NCI-H345 (cell line): ENCODE results near the gene TMEM132D.
"Not testable (repeated sequence)": the region's sequence is repeated elsewhere in the genome, so short reads cannot be mapped to it uniquely, and the experiment has no call there.

Experiments used
- DNase-seq: peaks from one replicate; lab custom pipeline; 2025; lab: John Stamatoyannopoulos, UW

TMEM132D gene

GRCh38 chr12:129589503-129589902, 314.3 kb downstream of the TMEM132D start:
- DNase-seq, result no peak

- DNase-seq, result no peak
Observed at GRCh38 chr12:129588142-129588541, 315.7 kb downstream of the TMEM132D start.

GRCh38 chr12:129585296-129585695, 318.5 kb downstream of the TMEM132D start:
- DNase-seq, result no peak

DNA sequence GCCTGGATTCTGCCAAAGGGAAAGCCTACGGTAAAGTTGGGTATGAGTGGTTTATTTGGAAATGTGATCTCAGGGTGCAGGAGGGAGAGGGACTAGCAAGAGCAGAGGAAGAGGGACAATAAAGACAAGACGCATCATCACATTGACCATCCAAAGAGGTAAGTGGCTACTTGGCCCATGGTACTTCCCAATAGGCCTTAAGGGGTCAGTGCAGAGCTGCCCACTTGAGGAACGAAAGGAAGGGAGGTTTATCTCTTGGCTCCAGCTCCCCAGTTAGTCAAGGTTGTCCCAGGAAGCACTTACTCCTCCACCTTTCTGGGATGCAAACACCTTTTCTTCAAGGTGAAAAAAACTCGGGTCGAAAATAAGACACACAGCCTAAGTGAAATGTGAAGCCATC, 323.9 kb downstream of the TMEM132D start:
- no peak for DNase-seq

DNA sequence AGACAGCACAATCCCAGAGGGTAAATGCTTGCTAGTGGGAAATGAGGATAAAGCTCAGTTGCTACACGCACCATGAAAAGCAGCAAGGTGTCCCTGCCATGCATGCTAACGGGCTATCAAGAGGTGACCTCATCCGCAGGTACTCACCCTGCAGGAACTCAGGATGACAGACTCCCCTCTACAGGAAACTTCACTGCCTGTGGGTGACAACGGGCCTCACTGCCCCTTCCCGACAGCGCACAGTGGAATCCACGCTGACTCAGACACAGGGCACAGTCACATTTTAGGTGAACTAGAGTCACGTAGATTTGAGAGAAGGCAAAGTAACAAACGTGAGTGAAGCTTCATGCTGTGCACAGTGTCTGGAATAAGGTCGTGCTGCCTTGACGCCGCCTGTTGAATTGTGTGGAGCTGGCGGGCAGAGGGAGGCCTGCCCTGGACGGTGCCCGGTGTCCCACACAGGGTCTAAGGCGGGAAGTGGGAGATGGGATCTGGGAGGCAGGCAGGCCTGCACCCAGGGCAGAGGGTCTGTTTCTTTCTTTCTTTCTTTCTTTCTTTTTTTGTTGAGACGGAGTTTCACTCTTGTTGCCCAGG, 331.8 kb downstream of the TMEM132D start:
- no peak for DNase-seq

DNA sequence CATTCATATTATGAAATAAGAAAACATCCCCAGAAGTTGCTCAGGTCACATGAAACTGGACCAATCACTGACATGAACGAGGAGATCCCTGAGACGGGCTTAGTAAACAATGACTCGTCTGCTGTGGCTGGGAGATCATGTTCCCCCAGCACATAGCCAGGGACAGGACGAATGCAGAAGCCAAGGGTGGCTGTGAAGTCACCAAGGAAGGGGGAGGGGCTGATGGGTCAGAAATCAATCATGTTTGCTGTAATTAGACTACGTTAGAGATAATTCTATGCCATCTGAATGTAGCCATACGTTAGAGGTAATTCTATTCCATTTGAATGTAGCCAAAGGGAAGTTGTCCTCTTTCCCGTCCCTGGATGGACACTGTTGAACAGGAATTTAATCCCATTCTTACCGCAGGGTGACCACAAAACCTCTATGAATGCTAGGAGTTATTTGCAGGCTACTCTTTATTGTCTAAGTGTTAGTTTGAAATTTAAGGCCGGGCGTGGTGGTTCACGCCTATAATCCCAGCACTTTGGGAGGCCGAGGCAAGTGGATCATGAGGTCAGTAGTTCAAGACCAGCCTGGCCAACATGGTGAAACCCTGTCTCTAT, 332.9 kb downstream of the TMEM132D start:
- DNase-seq, result no peak

DNA sequence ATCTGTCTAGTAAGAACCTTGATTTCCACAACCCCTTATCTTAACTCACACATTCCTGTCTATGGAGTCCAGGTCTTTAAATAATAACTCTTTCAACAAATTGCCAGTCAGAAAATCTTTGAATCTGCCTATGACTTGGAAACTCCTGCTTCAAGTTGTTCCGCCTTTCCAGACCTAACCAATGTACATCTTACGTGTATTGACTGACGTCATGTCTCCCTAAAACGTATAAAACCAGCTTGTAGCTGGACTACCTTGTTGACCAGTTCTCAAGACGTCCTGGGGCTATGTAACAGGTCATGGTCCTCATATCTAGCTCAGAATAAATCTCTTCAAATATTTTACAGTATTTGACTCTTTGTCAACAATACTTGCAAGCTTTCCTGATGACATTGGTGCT, 337.0 kb downstream of the TMEM132D start:
- DNase-seq, result no peak

- DNase-seq, result no peak
Observed at GRCh38 chr12:129564768-129565167, 339.1 kb downstream of the TMEM132D start.

DNA sequence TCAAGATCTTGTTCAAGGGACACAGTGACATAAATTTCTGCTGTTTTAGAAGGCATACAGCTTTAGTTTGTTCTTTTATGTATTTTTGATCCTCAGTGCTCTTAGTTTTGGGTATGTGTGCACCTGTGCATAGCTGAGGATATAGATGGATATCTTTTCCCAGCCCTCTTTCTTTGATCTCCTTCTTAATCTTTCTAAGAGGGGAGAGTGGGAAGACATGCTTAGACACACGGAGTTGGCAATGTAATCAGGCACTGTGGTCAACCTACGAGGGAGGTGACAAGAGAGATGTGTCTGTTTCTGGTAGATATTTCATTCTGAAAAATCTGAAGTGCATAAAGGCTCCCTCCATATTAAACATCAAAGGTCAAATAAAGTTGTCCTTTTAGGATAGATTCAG, 340.6 kb downstream of the TMEM132D start:
- DNase-seq, result no peak

- no peak for DNase-seq
Observed at GRCh38 chr12:129561304-129561703, 342.5 kb downstream of the TMEM132D start.

DNA sequence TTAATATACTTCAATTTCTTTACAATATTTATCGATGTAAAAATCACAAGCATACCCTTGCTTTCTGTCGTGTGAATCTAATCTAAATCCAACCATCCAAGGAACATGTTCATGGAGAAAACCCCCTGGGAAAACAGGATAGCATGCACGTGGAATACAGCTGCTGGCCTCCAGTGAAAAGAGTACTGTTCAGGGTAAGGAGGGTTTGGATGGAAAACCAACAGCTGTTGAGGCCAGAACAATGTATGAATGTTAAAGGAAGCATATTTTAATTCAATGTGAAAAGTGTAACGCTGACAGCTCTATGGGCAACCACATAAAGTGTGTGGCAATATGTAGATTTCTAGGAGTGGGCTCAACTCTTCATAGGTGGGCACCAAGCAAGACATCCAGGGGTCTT, 344.0 kb downstream of the TMEM132D start:
- no peak for DNase-seq

GRCh38 chr12:129558036-129558435, 345.8 kb downstream of the TMEM132D start:
- no peak for DNase-seq

GRCh38 chr12:129556082-129556481, 347.7 kb downstream of the TMEM132D start:
- DNase-seq, result no peak

DNA sequence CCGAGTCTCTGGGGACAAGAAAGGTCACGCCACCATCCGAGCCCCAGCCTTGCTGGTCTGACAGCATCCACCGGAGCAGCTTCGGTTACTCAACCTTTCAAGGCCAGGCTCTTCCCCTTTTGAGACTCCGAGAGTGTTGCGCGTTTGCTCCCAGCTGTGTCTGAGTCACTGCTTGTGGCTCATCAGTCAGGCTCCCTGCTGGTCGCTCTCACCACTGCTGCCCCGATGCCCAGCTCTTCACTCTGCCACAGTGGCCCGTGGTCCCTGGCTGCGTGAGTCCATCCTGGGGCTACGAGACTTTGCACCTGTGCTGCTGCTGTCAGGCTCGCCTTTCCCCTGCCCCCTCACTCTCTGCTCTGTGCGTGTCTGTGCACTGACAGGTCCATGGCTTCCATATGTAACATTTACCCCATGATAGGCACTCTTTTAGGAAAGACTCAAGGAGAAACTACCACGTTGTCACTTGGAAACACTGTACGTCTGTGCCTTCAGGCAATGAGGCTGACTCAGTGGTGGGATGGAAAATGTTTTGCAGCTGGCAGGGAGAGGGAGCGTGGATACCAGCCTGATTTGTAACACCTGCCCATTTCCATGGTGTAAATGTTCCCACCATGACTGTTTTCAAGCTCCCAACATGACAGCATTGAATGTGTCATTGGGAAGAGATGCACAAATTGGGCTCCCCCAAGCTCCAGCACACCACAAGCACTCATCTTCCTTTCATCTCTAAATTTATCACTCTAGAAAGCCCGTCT, 350.7 kb downstream of the TMEM132D start:
- no peak for DNase-seq

GRCh38 chr12:129551441-129551840, 352.4 kb downstream of the TMEM132D start:
- DNase-seq, result no peak

GRCh38 chr12:129550353-129550752, 353.5 kb downstream of the TMEM132D start:
- DNase-seq, result peak; percentile 98

DNA sequence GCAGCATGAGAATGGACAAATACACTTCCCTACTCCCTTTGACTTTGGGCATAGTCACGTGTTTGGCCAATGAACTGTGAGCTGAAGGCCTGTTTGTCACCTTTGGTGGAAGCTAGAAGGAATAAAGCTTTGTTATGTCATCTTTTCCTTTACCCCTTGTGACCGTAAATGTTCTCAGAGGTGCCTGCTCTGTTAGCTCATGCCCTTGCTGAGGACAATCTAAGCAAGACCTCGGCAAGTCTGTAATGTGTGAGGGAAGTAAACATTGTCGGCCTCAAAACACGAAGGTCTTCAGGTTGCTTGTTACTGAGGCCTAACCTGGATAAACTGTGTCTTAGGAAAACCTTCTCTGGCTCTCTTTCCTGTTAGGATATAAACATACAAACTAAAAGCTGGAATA, 354.2 kb downstream of the TMEM132D start:
- DNase-seq, result no peak

GRCh38 chr12:129549020-129549419, 354.8 kb downstream of the TMEM132D start:
- DNase-seq, result not testable (repeated sequence)

DNA sequence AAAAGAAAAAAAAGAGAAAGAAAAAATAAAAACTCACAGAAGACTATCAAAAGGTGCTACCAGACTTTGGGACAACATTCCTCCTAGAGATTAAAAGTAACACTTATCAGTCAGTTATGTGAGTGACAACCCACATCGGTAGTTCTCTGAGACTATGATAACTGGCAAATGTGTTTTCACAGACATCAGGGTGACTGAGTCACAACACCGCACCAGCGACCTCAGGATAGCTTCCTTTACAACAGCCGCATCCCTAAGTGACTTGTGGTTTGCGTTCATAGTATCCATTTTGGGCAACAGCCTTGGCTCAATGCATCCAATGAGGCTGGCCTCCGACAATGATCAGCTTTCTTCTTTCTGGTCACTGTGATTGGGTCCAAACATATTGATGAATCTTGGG, 359.1 kb downstream of the TMEM132D start:
- DNase-seq, result no peak

DNA sequence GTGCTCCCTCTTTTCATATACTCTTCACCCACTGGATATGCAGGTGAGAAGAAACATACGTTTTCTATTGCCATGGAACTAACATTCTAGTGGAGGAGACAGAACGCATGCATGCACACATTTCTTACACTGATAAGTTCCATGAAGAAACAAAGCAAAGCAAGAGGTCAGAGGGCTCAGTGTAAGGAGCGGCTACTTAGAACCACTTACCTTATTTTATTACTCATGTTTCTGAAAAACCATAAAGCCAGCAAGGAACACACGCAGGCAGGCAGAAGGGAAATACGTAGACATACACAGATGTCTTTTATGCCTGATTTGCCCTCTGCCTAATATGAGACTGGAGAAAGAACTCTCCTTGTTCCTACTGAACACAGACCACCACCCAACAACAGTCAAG, 362.9 kb downstream of the TMEM132D start:
- no peak for DNase-seq

- peak; percentile 77 for DNase-seq
Observed at GRCh38 chr12:129540249-129540648, 363.6 kb downstream of the TMEM132D start.

- DNase-seq, result not testable (repeated sequence)
Observed at GRCh38 chr12:129538724-129539335, 365.0 kb downstream of the TMEM132D start.

- DNase-seq, result no peak
Observed at GRCh38 chr12:129538137-129538536, 365.7 kb downstream of the TMEM132D start.
